Measurements from ENCODE around the gene MAD1L1. TPM values are rescaled to one million over a fixed set of nuclear protein-coding genes. Genes with fewer than 3 reads are reported as not detected.

The MAD1L1 gene
- total RNA-seq, 4 donors from 2014 or later = 22.3 to 56.6 (median 35.0) TPM

GRCh38 chr7:1920266-1920681 lies 312.5 kb downstream of the MAD1L1 start:
- no peaks in the 10 kb centered on the region for H3K9me3 ChIP-seq
- peaks cover 0 to 11% of the 10 kb centered on the region in 2 donors for H3K36me3 ChIP-seq
- no peaks in the 10 kb centered on the region for H3K27me3 ChIP-seq
- no peak overlapping the region for H3K27ac ChIP-seq
- peaks cover 0 to 13% (median 0%) of the 10 kb centered on the region in 3 donors for H3K4me1 ChIP-seq
- WGBS, 2 donors (ENCODE audit: low coverage in 1 of 2) = 74 to 92% methylated on average over 2 to 10 of the region's 20 CpGs
- H3K4me3 ChIP-seq = peak overlapping the region in 1 of 2 donors; percentile 4
- TF ChIP-seq EP300 (IDR thresholded peaks at IDR 0.05) (no peak), CTCF (IDR thresholded peaks at IDR 0.05) (no peak), POLR2A (IDR thresholded peaks at IDR 0.05) (no peak), POLR2AphosphoS5 (IDR thresholded peaks at IDR 0.05) (no peak)
- ATAC-seq = no peak

GRCh38 chr7:1919539-1920265 lies 313.0 kb downstream of the MAD1L1 start:
- H3K36me3 ChIP-seq = peaks cover 0 to 11% of the 10 kb centered on the region in 2 donors
- H3K27ac ChIP-seq = no peak overlapping the region
- no peaks in the 10 kb centered on the region for H3K27me3 ChIP-seq
- H3K4me1 ChIP-seq = peaks cover 0 to 16% (median 0%) of the 10 kb centered on the region in 3 donors
- TF ChIP-seq POLR2AphosphoS5 (IDR thresholded peaks at IDR 0.05) (no peak), CTCF (IDR thresholded peaks at IDR 0.05) (no peak), EP300 (IDR thresholded peaks at IDR 0.05) (no peak), POLR2A (IDR thresholded peaks at IDR 0.05) (no peak)
- ATAC-seq = peak; percentile 48
- H3K4me3 ChIP-seq = peak overlapping the region in 1 of 2 donors; percentile 4
- 80 to 100% methylated on average over 2 of the region's 22 CpGs for WGBS, 2 donors (ENCODE audit: low coverage in 1 of 2)
- H3K9me3 ChIP-seq = no peaks in the 10 kb centered on the region

GRCh38 chr7:1918881-1919525 lies 313.7 kb downstream of the MAD1L1 start:
- WGBS, 2 donors (ENCODE audit: low coverage in 1 of 2) = 90% methylated on average over 7 of the region's 25 CpGs; no CpG with 5 or more reads in 1 of the 2 donors
- no peaks in the 10 kb centered on the region for H3K9me3 ChIP-seq
- no peak for ATAC-seq
- H3K4me3 ChIP-seq = no peak overlapping the region
- H3K27ac ChIP-seq = no peak overlapping the region
- no peak for TF ChIP-seq EP300 (IDR thresholded peaks at IDR 0.05)
- TF ChIP-seq POLR2AphosphoS5 (IDR thresholded peaks at IDR 0.05) = no peak
- no peak for TF ChIP-seq POLR2A (IDR thresholded peaks at IDR 0.05)
- TF ChIP-seq CTCF (IDR thresholded peaks at IDR 0.05) = no peak
- peaks cover 0 to 11% of the 10 kb centered on the region in 2 donors for H3K36me3 ChIP-seq
- no peaks in the 10 kb centered on the region for H3K27me3 ChIP-seq
- H3K4me1 ChIP-seq = peaks cover 0 to 23% (median 0%) of the 10 kb centered on the region in 3 donors

- no peak overlapping the region for H3K27ac ChIP-seq
- H3K9me3 ChIP-seq = no peaks in the 10 kb centered on the region
- WGBS, 2 donors (ENCODE audit: low coverage in 1 of 2) = 100% methylated on average over 1 of the region's 23 CpGs; no CpG with 5 or more reads in 1 of the 2 donors
- H3K4me1 ChIP-seq = peaks cover 0 to 32% (median 2%) of the 10 kb centered on the region in 3 donors
- no peak overlapping the region for H3K4me3 ChIP-seq
- peaks cover 0 to 11% of the 10 kb centered on the region in 2 donors for H3K36me3 ChIP-seq
- no peak for ATAC-seq
- no peaks in the 10 kb centered on the region for H3K27me3 ChIP-seq
- TF ChIP-seq CTCF (IDR thresholded peaks at IDR 0.05) (no peak), EP300 (IDR thresholded peaks at IDR 0.05) (no peak), POLR2AphosphoS5 (IDR thresholded peaks at IDR 0.05) (no peak), POLR2A (IDR thresholded peaks at IDR 0.05) (no peak)
These were observed 314.6 kb downstream of the MAD1L1 start for GRCh38 chr7:1918063-1918645.
